Ishikawa (cell line): ENCODE data around the gene ZNF8.

Source experiments
- CEBPB ChIP-seq: IDR thresholded peaks from 2 replicates; pipeline ENCODE4 v1.6.1; 2012
- CREB1 ChIP-seq: IDR thresholded peaks from 2 replicates; pipeline ENCODE4 v1.6.1; 2012; ENCODE audit warnings: low read depth
- EGR1 ChIP-seq: IDR thresholded peaks from 2 replicates; pipeline ENCODE4 v1.6.1; 2012
- EP300 ChIP-seq: IDR thresholded peaks from 2 replicates; pipeline ENCODE4 v1.6.1; 2012; ENCODE audit warnings: borderline replicate concordance
- FOXM1 ChIP-seq: IDR thresholded peaks from 2 replicates; pipeline ENCODE4 v1.6.1; 2012; ENCODE audit warnings: low read depth, borderline replicate concordance
- NFIC ChIP-seq: IDR thresholded peaks from 2 replicates; pipeline ENCODE4 v1.6.1; 2012
- RAD21 ChIP-seq: IDR thresholded peaks from 2 replicates; pipeline ENCODE4 v1.6.1; 2012; ENCODE audit warnings: low read depth
- TAF1 ChIP-seq: IDR thresholded peaks from 2 replicates; pipeline ENCODE4 v1.6.1; 2012; ENCODE audit warnings: low read depth, mild to moderate bottlenecking
- TCF12 ChIP-seq: IDR thresholded peaks from 2 replicates; pipeline ENCODE4 v1.6.1; 2012; ENCODE audit warnings: low read depth
- TEAD4 ChIP-seq: IDR thresholded peaks from 2 replicates; pipeline ENCODE4 v1.6.1; 2012
- YY1 ChIP-seq: IDR thresholded peaks from 2 replicates; pipeline ENCODE4 v1.6.1; 2012; ENCODE audit warnings: low read depth
- ZBTB7A ChIP-seq: IDR thresholded peaks from 2 replicates; pipeline ENCODE4 v1.6.1; 2012; ENCODE audit warnings: low read depth
- TF ChIP-seq, protein P1 (sequence below): IDR thresholded peaks from 2 replicates; pipeline ENCODE4 v1.6.1; 2012; ENCODE audit warnings: low read depth, mild to moderate bottlenecking
- TF ChIP-seq, protein P2 (sequence below): IDR thresholded peaks from 2 replicates; pipeline ENCODE4 v1.6.1; 2012
- TF ChIP-seq, protein P3 (sequence below): IDR thresholded peaks from 2 replicates; pipeline ENCODE4 v1.6.1; 2012

The ZNF8 gene

DNA sequence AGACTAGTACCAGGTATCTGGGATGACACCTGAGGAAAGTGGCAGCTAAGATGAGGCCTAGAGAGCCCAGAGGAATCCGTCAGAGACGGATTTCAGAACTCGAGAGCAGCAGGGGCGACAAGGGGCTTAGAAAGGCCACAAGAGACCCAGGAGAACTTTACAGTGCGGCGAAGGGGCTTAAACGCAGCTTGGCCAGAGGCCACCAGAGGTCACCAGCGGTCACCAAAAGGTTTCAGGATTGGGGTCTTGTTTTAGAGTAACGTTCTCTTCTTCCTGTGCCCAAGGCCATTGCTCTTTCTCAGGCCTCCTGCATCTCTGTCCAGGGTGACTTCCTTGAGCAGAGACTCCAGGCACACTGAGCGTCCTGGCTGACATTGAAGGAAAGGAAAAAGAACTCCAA is 50.2 kb downstream of the ZNF8 start:
- TF ChIP-seq, protein P1, sequence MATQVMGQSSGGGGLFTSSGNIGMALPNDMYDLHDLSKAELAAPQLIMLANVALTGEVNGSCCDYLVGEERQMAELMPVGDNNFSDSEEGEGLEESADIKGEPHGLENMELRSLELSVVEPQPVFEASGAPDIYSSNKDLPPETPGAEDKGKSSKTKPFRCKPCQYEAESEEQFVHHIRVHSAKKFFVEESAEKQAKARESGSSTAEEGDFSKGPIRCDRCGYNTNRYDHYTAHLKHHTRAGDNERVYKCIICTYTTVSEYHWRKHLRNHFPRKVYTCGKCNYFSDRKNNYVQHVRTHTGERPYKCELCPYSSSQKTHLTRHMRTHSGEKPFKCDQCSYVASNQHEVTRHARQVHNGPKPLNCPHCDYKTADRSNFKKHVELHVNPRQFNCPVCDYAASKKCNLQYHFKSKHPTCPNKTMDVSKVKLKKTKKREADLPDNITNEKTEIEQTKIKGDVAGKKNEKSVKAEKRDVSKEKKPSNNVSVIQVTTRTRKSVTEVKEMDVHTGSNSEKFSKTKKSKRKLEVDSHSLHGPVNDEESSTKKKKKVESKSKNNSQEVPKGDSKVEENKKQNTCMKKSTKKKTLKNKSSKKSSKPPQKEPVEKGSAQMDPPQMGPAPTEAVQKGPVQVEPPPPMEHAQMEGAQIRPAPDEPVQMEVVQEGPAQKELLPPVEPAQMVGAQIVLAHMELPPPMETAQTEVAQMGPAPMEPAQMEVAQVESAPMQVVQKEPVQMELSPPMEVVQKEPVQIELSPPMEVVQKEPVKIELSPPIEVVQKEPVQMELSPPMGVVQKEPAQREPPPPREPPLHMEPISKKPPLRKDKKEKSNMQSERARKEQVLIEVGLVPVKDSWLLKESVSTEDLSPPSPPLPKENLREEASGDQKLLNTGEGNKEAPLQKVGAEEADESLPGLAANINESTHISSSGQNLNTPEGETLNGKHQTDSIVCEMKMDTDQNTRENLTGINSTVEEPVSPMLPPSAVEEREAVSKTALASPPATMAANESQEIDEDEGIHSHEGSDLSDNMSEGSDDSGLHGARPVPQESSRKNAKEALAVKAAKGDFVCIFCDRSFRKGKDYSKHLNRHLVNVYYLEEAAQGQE = no peak
- TF ChIP-seq FOXM1 = no peak
- TF ChIP-seq, protein P2, sequence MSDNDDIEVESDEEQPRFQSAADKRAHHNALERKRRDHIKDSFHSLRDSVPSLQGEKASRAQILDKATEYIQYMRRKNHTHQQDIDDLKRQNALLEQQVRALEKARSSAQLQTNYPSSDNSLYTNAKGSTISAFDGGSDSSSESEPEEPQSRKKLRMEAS = no peak
- no peak for TF ChIP-seq EGR1
- TF ChIP-seq CREB1 = no peak
- TF ChIP-seq TCF12 = no peak
- TF ChIP-seq, protein P3, sequence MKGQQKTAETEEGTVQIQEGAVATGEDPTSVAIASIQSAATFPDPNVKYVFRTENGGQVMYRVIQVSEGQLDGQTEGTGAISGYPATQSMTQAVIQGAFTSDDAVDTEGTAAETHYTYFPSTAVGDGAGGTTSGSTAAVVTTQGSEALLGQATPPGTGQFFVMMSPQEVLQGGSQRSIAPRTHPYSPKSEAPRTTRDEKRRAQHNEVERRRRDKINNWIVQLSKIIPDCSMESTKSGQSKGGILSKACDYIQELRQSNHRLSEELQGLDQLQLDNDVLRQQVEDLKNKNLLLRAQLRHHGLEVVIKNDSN = no peak
- peak; percentile 34 for TF ChIP-seq RAD21

DNA sequence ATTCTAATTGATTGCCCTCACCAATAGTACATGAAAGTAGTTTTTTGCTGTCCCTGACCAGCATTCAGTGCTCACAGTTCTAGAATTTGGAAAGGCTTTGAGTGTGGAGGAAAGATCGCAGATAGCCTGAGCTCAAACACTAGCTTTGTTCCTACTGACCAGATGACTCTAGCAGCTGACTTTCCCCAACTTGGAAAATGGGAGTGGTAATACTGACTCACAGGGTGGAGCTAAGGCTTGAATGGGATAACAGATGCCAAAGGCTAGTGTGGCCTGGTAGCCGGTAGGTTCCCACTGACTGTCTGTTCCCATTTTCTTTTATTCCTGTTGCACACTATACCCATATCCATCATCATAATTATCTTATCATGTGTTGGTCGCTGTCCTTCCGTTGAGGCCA is 51.7 kb downstream of the ZNF8 start:
- TF ChIP-seq EGR1 (no peak), YY1 (no peak), CEBPB (no peak), TAF1 (no peak), NFIC (no peak), EP300 (no peak), CREB1 (no peak), ZBTB7A (no peak), TEAD4 (no peak), TCF12 (no peak), RAD21 (no peak), FOXM1 (no peak)
- TF ChIP-seq, protein P1 = no peak
- TF ChIP-seq, protein P3 = no peak
- TF ChIP-seq, protein P2 = no peak

DNA sequence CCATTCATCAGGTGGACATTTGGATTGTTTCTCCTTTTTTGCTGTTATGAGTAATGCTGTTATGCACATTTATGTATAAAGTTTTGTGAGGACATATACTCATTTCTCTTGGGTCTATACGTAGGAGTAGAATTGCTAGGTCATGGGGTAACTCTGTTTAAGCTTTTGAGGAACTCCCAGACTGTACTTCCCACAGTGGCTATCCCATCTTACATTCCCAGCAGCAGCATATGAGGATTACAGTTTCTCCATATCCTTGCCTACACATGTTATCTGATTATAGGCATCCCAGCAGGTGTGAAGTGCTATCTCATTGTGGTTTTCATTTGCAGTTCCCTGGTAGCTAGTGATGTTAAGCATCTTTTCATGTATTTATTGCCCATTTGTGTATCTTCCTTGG is 53.9 kb downstream of the ZNF8 start:
- TF ChIP-seq CEBPB (no peak), EGR1 (no peak), TEAD4 (no peak), TCF12 (no peak), CREB1 (no peak), TAF1 (no peak), NFIC (no peak), YY1 (no peak), FOXM1 (no peak), RAD21 (no peak), ZBTB7A (no peak)
- TF ChIP-seq, protein P2 = no peak
- TF ChIP-seq, protein P1 = no peak
- TF ChIP-seq, protein P3 = no peak

DNA sequence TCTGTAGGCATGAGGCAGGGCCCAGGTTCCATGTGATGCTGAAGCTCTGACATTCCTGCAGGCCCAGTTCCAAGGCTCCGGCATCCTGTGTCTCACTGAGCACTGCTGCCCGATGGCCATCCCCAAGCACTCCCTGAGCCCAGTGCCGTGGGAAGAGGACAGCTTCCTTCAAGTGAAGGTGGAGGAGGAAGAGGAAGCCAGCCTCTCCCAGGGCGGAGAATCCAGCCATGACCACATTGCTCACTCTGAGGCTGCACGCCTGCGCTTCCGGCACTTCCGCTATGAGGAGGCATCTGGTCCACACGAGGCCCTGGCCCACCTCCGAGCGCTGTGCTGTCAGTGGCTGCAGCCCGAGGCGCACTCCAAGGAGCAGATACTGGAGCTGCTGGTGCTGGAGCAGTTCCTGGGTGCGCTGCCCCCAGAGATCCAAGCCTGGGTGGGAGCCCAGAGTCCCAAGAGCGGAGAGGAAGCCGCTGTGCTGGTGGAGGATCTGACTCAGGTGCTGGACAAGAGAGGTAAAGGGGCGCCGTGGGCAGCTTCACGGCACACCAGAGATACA is 56.0 kb downstream of the ZNF8 start:
- TF ChIP-seq ZBTB7A = no peak
- TF ChIP-seq, protein P3 = no peak
